Nasal cavity respiratory epithelium epithelial cell of viscerocranial mucosa (primary cell): ENCODE results near the gene ASCC1. TPM values are rescaled to one million over a fixed set of nuclear protein-coding genes. Genes with fewer than 3 reads are reported as not detected.

Experiments
- total RNA-seq: library from RNA; depleted of rRNA; stranded (reverse); fragments of >200 nt; gene quantifications from 2 replicates; pipeline ENCODE4 v1.2.3, GENCODE V29; 2014

The ASCC1 gene, protein sequence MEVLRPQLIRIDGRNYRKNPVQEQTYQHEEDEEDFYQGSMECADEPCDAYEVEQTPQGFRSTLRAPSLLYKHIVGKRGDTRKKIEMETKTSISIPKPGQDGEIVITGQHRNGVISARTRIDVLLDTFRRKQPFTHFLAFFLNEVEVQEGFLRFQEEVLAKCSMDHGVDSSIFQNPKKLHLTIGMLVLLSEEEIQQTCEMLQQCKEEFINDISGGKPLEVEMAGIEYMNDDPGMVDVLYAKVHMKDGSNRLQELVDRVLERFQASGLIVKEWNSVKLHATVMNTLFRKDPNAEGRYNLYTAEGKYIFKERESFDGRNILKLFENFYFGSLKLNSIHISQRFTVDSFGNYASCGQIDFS
- 31.8 and 35.7 TPM in 2 replicates for total RNA-seq

DNA sequence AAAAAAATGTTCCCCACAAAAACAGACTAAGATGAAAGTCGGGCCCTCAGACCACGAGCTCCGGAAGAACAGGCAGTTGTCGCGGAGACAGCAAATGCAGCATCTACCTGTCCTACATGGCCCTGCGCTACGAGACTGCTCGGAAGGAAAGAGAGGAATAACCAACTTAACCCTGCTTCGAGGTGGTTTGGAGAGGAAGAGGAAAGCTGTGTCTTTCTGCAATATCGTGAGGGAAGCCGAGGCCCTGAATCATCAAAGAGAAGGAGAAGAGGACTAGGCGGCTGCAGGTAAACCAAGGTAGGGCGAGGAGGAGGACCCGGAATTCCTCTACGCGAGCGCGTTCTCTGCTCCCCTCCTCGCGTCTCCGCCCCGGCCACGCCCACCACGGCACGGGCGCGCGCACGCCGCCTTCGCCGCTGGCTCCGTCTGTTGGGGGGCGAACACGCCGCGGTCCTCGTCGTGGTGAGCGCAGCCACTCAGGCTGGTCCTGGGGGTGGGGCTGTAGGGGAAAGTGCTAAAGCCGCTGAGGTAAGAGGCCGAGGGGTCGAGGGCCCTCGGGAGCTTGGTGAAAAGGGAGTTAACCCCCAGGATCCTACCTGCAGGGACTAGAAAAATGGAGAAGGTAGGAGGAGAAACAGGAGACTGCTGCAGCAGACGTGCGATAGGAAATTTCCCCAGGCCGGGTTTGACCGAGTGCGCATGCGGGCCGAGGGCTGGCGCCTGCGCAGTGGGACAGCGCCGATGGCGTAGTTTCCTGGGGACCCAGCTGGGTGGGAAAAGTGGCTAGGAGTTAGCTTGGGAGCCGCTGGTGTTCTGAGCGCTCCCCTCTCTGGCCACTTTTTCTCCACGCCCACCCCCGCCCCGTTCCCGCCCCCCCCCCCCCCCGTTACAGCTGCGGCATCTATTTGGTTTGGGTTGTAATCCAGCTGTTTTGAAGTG lies at the start of gene ASCC1, which contains the start of gene ANAPC16:
Gene ASCC1 (minus strand): TSS at position 666 of the 939 bp plus-strand sequence. CDS start 2,978 bp downstream, outside the sequence.
Gene ANAPC16 (plus strand): TSS at position 402 of the 939 bp plus-strand sequence. CDS start 7,903 bp downstream, outside the sequence.

GRCh38 chr10:72087969-72088888 lies 127.8 kb downstream of the ASCC1 start, which contains the start of gene SPOCK2:
Gene SPOCK2, minus strand, starts transcription at chr10:72088551. Its CDS starts 223 bp downstream, at chr10:72088328.

Other genes with a start within 250 kb of the ASCC1 start
- gene SPOCK2, start 127.7 kb downstream of the ASCC1 start, total RNA-seq, result 0.21 and 0.34 TPM in 2 replicates
- 125 and 209 TPM in 2 replicates for gene ANAPC16, start 264 bp downstream of the ASCC1 start, total RNA-seq
- gene DDIT4, start 57.6 kb upstream of the ASCC1 start, total RNA-seq, result 1,282 and 1,719 TPM in 2 replicates
- 19.5 and 37.7 TPM in 2 replicates for gene DNAJB12, start 138.6 kb upstream of the ASCC1 start, total RNA-seq